Measurements from ENCODE around the gene SLC45A1.

Gene SLC45A1

DNA sequence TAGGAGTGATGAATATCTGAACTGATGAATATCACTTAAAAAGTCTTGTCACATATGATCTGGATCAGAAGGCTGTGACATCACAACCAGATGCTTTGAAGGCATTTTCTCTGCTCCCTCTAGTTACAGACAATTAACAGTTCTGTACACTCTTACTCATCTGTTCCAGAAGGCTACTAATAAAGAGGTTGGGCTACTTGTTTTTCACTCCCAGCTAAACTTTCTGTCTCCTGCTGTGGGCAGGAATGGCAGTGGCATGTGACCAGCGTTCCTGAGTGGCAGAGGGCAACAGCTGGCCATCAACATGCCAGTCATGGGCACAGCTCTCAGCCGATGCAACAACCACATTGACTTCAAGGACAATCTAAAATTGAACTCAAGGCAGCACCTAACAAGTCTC lies 66.7 kb downstream of the SLC45A1 start:
- DNase-seq (ENCODE audit: low read depth) = no peak

GRCh38 chr1:8386247-8386646 lies 68.3 kb downstream of the SLC45A1 start:
- DNase-seq (ENCODE audit: low read depth) = no peak

DNA sequence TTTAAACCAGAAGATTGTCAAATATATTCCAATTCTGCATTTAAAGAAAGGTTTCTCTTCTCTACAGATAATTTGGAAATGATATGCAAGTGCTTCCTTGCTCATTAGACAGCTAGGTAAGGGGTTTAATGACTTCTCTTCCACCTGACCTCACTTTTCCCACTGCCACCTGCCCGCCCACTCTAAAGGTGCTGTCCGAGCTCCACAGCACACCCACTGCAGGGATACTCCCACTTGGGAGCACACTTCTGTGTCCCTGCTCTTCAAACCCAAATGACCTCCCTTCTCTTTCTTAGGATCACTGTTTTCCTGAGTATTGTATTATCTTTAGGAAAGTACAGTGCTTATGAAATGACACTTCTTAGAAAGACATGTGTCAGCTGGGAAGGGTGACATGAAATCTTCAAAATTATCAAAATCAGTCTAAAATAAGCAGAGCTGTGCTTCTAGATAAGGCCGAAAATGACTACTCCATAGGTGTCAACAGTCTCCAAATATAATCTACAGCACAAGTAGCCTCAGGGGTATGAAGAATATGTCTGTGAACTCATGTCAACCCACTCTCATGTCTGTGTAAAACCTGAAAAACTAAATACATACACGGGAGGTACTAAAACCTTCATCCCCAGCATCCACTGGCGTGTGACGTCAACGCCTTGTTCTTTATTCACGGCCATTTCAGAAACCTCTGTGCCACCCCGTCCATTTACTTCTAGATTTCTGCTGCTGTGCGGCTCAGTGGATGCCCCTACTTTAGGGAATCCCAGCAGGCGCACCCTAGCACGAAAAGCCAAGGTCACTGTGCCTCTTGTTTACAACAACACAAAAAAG lies 71.0 kb downstream of the SLC45A1 start:
- no peak for DNase-seq (ENCODE audit: low read depth)

DNA sequence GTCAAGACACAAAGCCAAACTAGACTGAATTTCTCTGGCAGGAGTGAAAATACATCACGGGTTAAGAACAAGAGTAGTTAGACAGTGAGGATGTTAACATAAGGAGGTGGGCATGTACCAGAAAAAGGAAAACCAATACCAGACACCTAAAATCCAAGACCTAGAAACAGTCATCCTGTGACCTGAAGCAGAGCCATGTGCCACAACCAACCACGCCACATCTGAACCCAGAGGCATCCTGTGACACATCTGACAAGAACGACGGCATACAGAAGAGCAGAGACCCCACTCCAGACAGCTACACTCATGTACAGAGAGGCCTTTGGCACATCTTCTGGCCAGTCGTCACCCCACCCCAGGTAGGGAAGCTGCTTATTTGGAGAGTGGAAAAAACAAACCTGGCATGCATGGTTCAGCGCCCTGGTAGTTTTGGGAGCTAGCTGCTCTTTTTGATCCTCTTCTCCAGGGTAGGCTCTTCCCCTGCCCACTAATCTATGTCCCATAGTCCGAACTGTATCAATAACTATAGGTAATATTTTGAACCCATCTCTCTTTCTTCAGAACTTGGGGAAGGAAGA lies 72.1 kb downstream of the SLC45A1 start:
- DNase-seq (ENCODE audit: low read depth) = no peak

DNA sequence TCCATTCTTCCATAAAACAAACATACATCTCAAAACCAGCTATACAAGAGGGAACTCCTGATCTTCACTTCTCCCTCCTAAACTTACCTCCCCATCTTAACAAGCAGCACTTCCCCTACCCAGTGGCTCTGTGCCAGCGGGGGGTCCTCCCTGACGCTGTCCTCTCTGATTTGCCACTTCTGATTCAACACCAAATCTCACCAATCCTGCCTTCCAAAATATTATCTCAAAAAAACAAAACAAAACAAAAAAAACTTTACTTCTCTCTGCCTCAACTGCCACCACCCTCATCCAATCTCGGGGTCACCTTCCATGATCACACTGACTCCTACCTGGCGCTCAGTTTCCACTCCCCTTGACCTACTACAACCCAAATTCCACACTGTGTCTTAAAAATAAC lies 72.8 kb downstream of the SLC45A1 start:
- DNase-seq (ENCODE audit: low read depth) = no peak

- no peak for DNase-seq (ENCODE audit: low read depth)
Observed at GRCh38 chr1:8392522-8392921, 74.6 kb downstream of the SLC45A1 start.

All from fibroblast of gingiva (primary cell).